ENCODE data around the gene HOXB8. TPM values are rescaled to one million over a fixed set of nuclear protein-coding genes. Genes with fewer than 3 reads are reported as not detected.
A peak's percentile ranks its signal among the peaks of the same experiment; 100 is the strongest.

The HOXB8 gene
- total RNA-seq, 1 donor from 2014 or later = 22.9 TPM

DNA sequence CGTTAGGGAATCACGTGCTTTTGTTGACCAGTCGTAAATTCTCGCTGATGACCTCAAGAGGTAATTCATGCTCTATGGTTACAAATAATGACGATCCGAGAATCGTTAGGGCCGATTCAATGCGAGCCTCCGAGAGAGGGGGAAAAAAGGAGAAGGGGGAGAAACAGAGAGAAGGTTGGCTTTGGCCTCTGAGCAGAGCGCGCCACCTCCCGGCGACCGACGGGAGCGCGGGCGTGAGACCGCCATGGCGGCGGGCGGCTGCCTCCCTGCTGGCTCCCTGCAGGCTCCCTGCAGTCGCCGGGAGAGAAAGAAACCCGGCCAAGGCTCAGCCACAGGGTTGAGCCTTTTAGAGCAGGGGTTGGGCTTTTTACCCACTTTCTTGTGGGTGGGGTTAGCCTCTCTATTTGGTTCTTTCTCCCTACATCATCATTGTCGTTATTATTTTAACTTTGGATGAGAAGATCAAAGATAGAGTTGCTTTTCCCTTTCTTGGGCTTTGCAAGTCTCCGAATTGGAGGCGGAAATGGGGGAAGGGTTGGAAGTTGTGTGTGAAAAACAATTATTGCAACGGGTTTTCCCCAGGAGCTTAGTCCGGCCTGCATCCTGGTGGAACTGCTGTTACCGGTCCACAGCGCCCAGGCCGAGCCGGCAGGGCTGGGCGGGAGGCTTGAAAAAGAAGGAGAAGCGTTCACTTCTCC is 21.1 kb downstream of the HOXB8 start:
- peak overlapping the region; percentile 81 for H3K4me3 Mint-ChIP-seq
- no peak overlapping the region for H3K27ac Mint-ChIP-seq (ENCODE audit: unreplicated experiment)
- no peaks in the 10 kb centered on the region for H3K9me3 Mint-ChIP-seq
- H3K36me3 Mint-ChIP-seq (ENCODE audit: low read depth) = peaks cover 20% of the 10 kb centered on the region
- peaks cover 100% of the 10 kb centered on the region for H3K27me3 Mint-ChIP-seq (ENCODE audit: low read depth)
- TF ChIP-seq, protein P1, sequence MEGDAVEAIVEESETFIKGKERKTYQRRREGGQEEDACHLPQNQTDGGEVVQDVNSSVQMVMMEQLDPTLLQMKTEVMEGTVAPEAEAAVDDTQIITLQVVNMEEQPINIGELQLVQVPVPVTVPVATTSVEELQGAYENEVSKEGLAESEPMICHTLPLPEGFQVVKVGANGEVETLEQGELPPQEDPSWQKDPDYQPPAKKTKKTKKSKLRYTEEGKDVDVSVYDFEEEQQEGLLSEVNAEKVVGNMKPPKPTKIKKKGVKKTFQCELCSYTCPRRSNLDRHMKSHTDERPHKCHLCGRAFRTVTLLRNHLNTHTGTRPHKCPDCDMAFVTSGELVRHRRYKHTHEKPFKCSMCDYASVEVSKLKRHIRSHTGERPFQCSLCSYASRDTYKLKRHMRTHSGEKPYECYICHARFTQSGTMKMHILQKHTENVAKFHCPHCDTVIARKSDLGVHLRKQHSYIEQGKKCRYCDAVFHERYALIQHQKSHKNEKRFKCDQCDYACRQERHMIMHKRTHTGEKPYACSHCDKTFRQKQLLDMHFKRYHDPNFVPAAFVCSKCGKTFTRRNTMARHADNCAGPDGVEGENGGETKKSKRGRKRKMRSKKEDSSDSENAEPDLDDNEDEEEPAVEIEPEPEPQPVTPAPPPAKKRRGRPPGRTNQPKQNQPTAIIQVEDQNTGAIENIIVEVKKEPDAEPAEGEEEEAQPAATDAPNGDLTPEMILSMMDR (conservative IDR thresholded peaks at IDR 0.05) = peak; percentile 92
- H3K4me1 Mint-ChIP-seq = peaks cover 16% of the 10 kb centered on the region
- peak; percentile 88 for DNase-seq (ENCODE audit: low read depth, low spot score)

DNA sequence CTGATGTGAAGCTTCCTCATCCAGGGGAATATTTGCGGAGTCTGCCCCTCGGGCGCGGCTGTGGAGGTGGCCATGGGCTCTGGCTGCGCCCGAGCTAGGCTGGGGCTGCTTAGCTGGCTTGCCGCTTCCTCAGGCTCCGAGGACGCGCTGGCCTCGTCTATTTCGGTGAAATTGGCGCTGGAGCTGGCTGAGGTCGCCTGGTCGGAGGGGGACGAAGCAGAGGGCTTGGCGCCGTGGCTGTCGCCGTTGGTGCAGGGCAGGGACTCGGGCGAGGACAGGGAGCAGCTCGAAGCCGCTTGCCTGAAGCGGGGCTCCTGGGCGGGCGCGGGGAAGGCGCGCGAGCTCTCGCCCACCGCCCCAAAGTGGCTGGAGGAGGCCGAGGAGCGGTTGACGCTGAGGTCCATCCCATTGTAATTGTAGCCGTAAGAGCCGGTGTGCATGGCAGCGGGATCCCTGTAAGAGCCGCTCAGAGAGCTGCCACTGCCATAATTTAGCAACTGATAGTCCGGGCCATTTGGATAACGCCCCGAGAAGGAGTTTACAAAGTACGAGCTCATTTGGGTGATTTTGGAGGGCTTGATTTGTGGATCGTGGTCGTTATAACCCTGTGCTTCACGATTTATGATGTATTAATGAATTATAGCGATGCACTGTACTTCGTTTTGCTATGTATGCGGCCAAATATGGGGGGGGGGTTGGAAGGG is 21.8 kb downstream of the HOXB8 start, which contains the start of gene HOXB5:
Gene HOXB5, minus strand, starts transcription at position 654 of the 704 bp plus-strand sequence. Its CDS starts 97 bp downstream, at position 557.
- no peak for DNase-seq (ENCODE audit: low read depth, low spot score)
- H3K4me3 Mint-ChIP-seq = peak within 1 kb of the TSS; percentile 81
- H3K27ac Mint-ChIP-seq (ENCODE audit: unreplicated experiment) = no peak within 1 kb of the TSS
- peaks cover 100% of the 10 kb centered on the region for H3K27me3 Mint-ChIP-seq (ENCODE audit: low read depth)
- peaks cover 20% of the 10 kb centered on the region for H3K36me3 Mint-ChIP-seq (ENCODE audit: low read depth)
- TF ChIP-seq, protein P1 (conservative IDR thresholded peaks at IDR 0.05) = no peak
- H3K9me3 Mint-ChIP-seq = no peaks in the 10 kb centered on the region
- H3K4me1 Mint-ChIP-seq = peaks cover 16% of the 10 kb centered on the region

DNA sequence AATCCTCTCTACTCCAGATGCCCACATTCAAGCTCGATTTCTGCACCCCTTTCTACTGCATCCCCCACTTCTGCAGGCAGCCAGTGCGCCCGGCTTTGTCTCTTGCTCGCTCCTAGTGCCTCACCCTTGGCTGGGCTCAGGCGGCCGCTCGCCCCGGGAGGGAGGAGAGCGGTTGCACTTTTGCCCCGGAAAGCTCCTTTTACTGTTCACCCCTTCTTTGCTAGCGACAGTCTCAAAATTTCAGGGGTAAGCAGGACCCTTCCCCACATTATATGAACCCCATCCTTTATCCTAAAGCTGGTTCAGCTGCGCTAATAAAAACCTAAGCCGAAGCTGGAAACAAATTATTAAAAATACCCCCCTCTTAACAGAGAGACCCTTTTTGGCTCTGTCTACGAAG is 22.5 kb downstream of the HOXB8 start:
- Mint-ChIP-seq H3K36me3 (ENCODE audit: low read depth) (peaks cover 18% of the 10 kb centered on the region), H3K27ac (ENCODE audit: unreplicated experiment) (no peak overlapping the region), H3K4me1 (peaks cover 16% of the 10 kb centered on the region), H3K9me3 (no peaks in the 10 kb centered on the region), H3K27me3 (ENCODE audit: low read depth) (peaks cover 100% of the 10 kb centered on the region), H3K4me3 (peak overlapping the region; percentile 81)
- TF ChIP-seq, protein P1 (conservative IDR thresholded peaks at IDR 0.05) = no peak
- no peak for DNase-seq (ENCODE audit: low read depth, low spot score)

DNA sequence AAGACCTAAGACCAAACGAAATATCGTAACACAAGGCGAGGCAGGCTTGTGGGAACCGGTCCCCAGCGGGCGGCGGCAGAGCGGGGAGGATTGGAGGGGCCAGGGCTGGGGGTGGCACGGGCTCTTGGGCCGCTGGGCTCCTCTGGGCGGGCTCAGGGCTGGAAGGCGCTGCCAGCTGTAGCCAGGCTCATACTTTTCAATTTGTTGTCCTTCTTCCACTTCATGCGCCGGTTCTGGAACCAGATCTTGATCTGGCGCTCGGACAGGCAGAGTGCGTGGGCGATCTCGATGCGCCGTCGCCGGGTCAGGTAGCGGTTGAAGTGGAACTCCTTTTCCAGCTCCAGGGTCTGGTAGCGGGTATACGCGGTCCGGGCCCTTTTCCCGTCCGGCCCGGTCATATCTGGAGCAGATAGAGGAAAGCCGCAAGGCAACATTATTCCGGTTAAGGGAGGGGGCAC is 23.0 kb downstream of the HOXB8 start:
- peaks cover 16% of the 10 kb centered on the region for H3K4me1 Mint-ChIP-seq
- peaks cover 20% of the 10 kb centered on the region for H3K36me3 Mint-ChIP-seq (ENCODE audit: low read depth)
- DNase-seq (ENCODE audit: low read depth, low spot score) = no peak
- peak overlapping the region; percentile 92 for H3K4me3 Mint-ChIP-seq
- H3K27ac Mint-ChIP-seq (ENCODE audit: unreplicated experiment) = no peak overlapping the region
- peaks cover 100% of the 10 kb centered on the region for H3K27me3 Mint-ChIP-seq (ENCODE audit: low read depth)
- TF ChIP-seq, protein P1 (conservative IDR thresholded peaks at IDR 0.05) = no peak
- H3K9me3 Mint-ChIP-seq = no peaks in the 10 kb centered on the region

DNA sequence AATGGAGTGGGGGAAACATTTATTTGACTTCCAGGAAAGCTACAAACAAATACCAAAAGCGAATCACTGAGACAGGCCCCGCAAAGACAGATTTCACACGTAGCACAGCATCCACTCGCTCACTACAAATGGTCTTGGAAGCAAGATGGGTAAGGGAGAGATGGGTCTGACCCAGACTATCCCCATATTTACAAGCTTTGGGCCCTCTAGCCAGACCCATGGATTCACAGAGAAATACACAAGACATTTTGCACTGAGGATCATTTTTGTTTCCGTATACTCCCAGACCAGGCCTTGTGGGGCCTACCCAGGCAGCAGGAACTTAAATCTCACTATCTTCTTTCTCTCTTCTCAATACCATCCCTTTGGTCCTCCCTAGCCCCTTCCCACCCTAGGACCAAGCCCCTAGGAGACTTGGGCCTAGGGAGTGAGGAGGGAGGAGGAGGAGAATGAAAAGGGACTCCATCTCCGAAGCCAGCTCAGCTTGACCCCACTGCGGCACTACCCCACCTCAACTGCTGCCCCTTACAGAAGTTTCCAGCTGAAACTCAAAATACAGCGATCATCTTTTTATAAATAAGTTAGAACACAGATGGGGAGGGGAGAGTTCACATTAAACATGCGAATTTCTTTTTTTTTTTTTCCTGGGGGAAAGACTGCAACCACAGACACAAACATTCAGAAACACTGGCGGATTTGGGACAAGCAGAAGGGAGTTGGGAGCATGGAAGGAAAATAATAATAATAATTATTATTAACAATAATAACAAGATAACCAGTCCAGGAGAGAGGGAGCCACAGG is 23.6 kb downstream of the HOXB8 start:
- Mint-ChIP-seq H3K9me3 (no peaks in the 10 kb centered on the region), H3K27ac (ENCODE audit: unreplicated experiment) (no peak overlapping the region), H3K36me3 (ENCODE audit: low read depth) (peaks cover 20% of the 10 kb centered on the region), H3K4me1 (peaks cover 17% of the 10 kb centered on the region), H3K27me3 (ENCODE audit: low read depth) (peaks cover 100% of the 10 kb centered on the region), H3K4me3 (peak overlapping the region; percentile 92)
- no peak for DNase-seq (ENCODE audit: low read depth, low spot score)
- TF ChIP-seq, protein P1 (conservative IDR thresholded peaks at IDR 0.05) = no peak

Data from neural crest cell (in vitro differentiated cells).